Activated CD8-positive, alpha-beta memory T cell treated with anti-CD3 and anti-CD28 coated beads, Interleukin-2, amount 50 U/mL, for 4 hours (primary cell): Measurements from ENCODE around the gene SLC9A1.
A peak's percentile ranks its signal among the peaks of the same experiment; 100 is the strongest.

Source experiments
- DNase-seq: peaks from one replicate; pipeline ENCODE4 v3.0.0-alpha.2; 2020

The SLC9A1 gene

DNA sequence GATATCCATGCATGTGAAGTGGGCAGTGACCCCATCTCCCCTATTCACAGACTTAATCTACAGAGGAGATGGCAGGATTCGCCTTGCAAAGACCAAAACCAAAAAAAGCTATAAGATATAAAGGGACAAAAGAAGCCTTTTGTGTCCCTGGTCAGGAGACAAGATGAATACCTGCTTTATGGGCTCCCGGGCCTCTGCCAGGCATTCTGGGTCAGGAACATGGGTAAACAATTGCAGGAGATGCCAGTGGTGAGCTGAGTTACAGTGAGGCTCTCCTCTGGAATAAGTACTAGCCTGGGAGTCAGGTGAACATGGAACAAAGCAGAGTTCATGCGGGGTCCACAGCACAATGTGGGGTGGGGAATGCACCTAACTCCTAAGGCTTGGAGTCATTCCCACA is 4.7 kb downstream of the SLC9A1 start:
- DNase-seq: no peak

DNA sequence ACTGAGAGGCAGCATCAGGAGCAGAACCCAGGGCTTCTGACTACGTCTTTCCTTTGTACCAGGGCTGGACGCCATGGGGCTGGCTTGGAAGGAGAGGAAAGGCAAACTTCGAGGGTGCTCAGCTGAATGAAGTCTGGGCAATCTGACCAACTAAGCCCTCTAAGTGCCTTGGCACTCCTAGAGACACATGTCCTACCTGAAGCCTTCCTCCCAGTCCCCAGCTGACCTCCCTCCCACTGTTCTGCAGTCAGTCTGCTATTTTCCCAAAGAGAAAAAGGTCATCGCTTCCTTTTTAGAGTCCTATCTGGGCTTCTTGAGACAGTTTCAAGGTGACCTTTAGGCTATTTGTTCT is 5.2 kb downstream of the SLC9A1 start:
- no peak for DNase-seq

DNA sequence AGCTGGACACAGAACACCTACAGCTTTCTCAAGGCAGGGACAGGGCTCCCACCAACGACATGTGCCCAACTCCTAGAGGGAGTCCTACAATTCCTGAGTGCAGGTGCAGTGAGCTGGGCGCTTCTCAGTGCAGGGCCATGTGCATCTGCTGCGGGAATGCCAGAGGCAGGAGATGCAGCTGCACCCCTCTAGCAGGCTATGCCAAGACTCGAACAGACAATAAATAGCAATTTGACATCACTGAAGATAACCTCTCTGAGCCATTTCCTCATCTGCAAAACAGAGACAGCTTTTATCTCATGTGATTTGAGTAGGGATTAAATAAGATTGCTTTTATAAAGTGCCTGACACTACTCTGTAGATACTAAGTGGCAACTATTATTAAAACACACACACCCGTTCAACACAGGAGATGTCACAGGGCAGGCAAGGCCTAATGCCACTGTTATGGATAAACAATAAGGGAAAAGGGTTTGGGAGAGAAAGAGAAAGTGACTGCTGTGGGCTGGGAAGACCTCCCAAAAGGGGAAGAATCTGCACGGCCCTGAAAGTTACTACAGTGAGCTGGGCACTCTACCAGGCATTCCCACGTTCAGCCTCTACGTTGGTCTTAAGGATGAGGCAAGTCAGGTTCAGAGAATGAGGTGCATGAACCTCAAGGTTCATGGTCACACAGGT is 5.7 kb downstream of the SLC9A1 start:
- no peak for DNase-seq

DNA sequence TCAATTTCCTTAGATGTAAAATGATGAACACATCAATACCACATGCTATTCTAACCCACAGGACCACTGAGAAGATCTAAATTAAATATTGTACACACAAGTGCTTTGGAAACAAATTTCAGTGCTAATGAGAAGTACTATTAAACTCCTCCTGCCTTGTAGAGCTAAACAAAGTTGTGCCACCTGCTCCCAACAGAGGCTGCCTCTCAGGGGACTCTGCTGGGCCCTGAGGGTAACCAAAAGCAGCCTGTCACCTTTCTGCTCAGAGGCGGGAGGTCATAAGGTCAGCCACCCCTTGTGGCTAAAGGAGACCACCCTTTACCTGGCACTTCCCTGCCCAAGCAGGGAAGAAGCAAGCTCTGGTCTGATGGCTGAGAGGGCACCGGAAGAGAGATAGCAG is 6.3 kb downstream of the SLC9A1 start:
- no peak for DNase-seq

DNA sequence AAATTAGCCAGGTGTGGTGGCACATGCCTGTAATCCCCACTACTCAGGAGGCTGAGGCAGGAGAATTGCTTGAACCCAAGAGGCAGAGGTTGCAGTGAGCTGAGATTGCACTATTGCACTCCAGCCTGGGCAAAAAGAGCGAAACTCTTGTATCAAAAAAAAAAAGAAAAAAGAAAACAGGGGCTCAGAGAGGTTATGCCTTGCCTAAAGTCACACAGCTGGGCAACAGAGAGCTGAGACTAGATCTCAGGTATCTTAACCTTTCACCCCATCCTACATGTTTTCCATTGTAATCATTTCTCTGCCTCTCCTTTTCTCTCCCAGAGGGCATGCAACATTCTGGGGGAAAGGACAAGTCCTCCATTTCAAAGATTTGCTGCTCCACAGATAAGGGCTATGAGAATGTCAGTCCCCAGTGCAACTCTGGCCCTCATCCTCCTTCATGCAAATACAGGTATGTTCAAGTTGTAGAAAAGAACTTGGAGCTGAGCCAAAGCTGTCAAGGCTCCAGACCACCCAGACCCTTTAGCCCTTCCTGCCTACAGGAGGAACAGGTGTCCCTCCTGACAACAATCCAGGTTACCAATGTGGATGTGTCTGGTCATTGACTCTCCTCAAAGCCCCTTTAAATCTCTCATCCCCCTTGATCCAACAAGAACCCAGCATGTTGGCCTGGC is 6.9 kb downstream of the SLC9A1 start:
- DNase-seq: no peak

DNA sequence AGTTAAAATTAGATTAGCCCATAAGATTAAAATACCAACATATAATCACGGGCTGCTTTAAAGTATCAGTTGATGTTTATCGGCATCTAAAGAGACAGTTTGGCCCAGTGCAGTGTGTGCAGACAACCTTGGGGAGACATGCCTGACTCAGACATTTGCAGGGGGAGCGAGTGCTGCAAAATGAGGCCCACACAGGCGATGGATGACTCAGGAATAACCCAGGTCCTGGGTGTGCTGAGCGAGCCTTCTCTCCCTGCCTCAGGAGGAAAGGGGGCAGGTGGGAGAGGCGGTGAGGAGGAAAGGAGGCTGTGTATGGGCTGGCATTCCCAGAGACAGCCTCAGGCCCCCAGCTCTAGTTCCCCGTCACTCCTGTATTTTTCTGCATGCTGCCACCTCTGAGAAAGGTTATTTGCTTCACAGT is 9.0 kb downstream of the SLC9A1 start:
- no peak for DNase-seq

DNA sequence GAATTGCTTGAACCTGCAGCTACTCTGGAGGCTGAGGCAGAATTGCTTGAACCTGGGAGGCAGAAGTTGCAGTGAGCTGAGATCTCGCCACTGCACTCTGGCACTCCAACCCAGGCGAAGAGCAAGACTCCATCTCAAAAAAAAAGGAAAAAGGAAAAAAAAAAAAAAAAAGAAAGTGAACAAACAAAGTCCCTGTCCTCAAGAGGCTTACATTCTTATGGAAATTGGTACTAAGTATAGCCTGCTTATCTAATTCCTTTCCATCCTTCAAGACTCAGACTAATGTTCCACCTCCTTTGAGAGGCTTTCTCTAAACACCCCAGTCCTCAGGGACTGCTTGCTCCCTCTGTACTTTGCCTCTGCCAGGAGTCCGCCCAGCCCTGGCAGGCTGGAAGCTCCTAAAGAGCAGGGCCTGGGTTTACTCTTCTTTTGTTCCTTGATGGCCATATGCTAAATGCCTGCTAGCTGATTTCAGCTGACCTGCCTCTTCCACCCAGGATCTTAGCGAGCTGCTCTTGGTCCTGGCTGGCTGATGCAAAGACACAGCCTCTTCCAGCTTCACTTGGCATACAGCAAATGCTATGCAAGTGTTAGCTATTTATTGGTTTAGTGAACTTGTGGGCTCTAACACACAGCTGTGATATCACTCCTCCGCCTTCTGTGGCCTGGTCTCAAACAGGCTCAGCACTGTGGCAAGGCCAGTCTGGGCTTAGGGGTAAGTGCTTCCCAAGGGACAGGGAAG is 9.8 kb downstream of the SLC9A1 start:
- no peak for DNase-seq

DNA sequence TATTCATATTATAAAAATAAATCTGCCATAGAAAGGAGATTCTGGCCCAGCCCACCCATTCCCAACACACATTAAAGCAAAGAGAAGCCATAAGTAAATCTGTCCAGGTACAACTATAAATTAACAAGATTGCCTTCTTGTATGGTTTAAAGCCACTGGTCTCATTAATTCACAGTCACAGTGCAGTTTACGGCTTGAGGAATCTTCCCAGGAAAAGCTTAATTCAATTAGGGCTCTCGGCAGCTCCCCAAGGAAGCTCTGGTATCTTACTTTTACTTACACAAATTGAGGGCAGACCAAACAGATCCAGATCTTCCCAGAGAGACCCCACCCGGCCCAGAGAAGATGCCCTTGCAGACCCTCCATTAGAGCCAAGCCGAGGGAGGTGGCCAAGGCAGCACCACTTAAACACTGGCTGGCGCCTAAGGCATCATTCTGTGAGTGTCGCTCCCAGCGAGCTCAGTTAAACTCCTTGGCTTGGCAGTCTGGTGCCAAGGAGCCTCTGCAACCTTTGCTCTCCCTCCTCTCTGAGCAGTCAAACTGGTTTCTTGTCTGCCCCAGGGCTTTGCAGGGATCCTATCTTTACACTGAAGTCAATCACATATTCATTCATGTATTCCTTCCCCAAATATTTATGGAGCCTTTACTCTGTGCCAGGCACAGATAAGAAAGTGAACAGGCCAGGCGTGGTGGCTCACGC is 10.7 kb downstream of the SLC9A1 start:
- no peak for DNase-seq

DNA sequence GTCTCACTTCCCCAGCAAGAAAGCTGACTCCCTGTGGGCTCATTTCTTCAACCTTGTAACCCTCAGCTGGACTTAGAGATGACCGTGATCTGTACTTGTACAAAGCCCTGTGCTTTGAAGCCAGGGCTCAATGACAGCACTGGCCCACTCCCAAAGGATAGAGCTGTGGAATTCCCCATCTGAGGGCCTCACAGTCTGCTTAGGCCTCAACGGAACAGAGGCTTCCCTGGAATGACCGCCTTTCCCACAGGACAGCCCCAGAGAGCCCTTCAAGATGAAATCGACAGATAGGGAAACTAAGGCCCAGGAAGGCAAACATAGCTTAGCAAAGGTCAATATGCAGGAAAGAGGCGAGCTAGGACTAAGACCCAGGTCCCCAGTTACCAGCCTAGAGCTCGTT is 11.5 kb downstream of the SLC9A1 start:
- no peak for DNase-seq

DNA sequence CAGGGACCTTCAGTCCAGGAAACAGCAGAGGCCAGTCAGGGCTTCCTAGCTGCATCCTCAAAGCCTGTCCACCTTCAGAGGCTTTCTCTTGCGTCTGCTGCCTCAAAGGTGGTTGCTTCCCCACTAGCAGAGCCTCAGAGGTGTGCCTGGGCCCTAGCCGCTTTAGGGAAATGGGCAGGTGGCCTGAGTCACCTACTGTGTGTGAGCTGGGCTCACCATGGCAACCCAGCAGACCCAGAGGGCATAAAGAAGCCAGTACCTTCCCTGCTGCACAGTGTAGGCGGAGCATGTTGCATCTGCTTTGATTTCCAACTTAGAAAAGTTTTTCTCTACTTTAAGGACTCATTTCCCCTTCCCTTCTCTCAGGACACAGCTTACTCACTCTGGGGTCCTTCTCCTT is 12.5 kb downstream of the SLC9A1 start:
- peak; percentile 29 for DNase-seq

DNA sequence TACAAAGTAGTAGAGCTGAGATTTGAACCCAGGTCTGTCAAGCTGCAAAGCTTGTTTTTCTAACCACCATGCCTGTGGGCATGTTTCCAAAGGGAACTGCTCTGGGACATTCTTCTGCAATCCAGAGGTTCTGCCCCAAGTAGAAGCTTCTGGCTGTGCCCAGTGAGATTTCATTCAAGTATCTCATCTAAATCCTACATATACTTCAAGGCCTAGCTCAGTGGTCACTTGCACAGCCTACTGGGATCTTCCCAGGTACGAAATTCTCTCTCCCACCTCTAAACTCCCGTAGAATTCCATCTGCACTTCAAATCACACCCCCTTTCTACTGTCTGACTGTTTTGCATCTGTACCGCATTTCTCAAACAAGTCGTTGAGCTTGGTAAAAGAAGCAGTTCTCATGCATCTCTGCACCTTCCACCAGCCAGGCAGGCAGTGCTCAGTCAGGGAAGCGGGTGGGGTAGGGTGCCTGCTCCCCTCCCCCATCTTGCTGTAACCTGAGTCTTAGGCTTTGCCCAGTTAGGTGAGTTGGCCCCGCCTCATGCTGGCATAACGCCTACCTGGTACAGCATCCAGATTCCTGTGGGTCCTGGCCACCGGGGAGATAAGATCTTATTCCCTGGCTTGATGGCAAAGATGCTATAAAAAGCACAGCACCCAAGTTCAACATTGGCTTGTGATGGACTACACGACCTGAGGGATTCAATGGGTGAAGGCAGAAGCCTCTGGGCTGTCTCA is 13.5 kb downstream of the SLC9A1 start:
- no peak for DNase-seq

DNA sequence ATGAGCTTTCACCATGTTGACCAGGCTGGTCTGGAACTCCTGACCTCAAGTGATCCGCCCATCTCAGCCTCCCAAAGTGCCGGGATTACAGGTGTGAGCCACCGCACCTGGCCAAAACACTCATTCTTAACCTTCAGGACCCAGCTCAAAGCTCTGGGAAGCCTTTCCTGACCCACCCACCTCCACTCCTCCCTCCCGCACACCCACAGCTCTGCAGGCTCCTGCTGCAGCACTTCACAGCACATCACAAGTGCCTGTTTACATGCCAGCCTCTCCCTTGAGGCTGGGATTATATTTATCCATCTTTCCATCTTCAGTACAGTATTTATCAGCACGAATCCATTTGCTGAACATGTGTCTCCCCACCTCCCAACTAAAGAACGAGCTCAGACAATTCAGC is 14.9 kb downstream of the SLC9A1 start:
- DNase-seq: no peak

DNA sequence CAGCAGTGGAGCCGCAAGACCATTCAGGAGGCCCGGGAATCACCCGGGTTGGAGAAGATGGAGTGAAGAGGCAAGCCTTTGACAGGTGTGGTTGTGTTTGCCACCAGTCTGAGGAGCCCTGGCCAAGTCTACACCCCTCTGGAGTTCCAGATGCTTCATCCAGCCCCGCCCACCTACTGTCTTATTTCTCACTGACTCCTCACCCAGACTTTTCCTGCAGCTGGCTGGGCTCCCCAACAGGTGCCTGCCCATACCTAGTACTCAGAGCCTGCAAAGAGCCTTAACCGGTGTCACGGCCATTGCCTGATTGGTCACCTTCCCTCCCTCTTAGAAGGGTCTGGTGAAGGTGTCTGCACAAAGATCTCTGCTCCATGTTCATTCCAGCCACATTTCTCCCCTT is 16.0 kb downstream of the SLC9A1 start:
- DNase-seq: no peak

DNA sequence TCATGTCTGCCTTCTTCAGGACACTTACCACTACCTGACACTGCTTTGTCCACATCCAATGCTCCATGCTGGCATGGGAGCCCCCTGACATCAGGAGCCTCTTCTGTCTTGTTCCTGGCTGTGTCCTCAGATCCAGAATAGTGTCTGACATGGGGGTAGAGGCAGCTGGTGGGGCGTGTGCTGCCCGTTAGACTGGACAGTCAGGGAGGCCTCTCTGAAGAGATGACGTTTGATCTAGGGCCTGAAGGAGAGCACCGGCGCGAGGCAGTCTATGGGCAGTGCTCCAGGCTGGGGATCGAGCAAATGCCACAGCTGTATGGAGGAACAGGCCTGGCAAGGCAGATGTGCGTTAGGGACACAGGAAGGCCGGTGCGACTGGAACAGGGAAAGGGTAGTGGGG is 16.6 kb downstream of the SLC9A1 start:
- DNase-seq: no peak

DNA sequence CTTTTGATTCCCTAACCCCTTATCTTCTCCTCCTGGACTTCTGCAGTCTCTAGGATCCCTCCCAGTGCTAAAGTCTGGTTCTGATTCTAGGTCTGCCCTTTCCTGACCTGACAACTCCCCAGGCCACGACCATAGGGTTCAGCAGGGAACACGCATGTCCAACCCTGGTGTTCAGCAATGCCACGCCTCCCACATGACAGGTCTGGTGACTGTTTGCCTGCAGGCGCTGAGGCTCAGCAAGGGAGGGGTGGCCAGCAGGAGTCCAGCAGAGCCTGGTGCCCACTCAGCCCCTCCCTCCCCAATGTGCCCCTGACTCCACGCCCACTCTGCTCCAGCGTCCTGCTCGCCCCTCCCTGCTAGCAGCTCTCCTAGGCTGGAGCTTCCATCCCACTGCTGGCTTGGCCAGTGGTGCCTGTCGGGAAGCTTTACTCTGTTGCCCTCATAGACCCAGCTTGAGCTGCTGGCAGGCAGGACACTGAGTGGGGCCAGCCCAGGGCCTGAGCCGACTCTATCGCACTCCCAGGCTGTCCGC is 17.3 kb downstream of the SLC9A1 start:
- DNase-seq: no peak

DNA sequence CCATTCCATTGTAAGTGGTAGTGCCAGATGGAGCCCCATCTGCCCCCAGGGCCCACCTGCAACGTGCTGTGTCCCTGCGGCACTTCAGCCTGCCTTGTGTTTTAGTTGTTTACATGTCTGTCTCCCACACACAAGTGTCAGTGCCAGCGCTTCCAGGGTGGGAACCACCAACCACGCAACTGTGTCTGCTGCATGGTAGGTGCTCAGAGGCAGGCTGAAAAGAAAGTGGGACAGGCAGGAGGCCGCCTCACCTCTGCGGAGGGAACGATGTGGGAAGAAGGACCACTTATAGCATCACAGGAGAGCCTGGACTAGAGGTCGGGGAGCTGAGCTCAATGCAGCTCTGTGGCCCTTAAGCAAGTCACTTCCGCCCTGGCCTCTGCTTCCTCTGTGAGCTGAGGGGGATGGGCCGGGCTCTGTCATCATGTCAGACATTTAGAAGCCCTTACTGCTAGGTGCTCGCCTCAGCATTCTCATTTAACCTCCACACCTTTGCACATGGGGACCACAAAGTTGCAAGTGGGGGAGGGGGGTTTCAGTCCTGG is 17.9 kb downstream of the SLC9A1 start:
- DNase-seq: peak; percentile 73

DNA sequence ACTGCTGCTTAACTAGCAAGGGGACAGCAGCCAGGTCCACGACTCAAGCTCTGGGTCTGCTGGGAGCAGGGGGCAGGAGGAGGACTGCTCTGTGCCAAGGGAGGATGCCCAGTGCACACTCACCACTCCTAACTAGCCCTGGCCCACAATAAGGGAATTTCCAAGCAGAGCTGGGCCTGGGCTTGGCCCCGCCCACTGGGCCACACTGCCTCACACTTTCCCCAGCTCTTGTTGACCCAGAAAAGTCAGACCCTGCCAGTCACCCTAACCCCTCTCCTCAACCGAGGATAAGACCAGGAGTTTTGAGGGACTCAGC is 18.7 kb downstream of the SLC9A1 start:
- no peak for DNase-seq

DNA sequence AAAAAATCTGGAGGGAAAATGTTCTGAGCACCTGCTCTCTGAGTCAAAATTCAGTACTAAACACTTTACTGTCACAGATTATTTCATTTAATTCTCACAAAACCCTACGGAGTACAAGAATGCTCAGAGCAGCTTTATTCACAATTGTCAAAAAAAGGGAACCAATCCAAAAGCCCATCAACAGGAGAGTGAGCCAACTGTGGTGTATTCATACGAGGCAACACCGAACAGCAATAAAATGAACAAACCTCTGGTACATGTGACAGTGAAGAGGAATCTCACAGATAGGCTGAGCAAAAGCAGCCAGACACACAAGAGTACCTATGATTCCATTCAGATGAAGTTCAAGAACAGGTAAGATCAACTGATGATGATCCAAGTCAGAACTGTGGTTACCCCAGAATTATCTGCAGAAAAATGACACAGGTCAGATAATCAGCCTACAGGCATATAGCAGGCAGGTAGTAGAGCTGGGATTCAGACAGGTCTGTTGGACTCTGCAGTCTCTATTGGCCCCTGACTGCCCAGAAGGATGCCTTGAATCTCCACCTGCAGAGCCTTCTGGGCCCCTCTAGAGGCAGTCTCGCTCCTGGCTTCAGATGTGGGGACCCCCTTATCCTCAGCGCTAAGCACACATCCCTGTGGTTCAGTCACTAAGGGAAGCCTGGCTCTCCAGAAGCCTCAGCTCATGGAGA is 19.2 kb downstream of the SLC9A1 start:
- DNase-seq: no peak

DNA sequence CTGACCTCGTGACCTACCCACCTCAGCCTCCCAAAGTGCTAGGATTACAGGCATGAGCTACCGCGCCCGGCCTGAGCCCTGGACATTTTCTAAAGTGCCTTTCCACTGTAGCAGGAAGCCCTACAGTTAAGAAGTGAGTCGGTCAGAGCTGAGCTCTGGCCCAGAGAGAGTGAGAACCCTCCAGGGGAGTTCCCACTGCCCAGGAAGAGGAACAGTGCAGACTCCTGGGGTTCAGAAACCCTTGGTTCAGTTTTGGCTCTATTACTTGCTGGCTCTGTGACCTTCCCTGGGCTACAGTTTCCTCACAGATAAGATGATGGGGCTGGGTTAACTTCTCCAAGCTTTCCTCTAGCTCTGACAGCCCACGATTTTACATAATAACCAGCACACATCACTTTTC is 20.9 kb downstream of the SLC9A1 start:
- no peak for DNase-seq

DNA sequence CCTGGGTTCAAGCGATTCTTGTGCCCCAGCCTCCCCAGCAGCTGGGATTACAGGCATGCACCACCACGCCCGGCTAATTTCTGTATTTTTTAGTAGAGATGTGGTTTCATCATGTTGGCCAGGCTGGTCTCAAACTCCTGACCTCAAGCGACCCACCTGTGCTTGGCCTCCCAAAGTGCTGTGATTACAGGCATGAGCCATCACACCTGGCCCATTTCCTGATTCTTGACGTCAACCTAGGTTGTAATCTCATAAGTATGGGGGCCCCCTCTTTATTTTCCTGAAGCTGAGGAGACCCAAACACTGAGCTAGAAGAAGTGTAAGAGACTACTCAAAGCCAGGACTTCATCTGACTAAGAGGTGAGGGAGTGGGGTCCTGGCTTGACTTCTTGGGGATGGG is 21.8 kb downstream of the SLC9A1 start:
- DNase-seq: no peak

DNA sequence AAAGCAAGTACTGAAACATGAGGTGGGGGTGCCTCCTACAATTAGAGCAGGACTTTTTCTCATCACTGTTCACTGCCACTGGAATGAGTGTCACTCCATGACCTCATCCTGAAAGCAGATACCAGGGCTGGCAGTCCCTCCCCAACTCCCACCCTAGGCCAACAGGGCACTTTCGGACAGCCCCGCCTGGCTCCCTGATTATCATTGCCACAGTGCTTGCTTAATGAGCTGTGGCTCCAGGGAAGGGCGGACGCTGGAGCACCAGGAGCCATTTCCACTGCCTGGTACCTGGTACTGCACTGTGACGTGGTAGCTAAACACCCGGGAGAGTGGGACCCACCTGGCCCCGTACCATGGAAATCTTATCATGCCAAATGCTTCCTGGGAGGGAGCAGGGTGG is 22.3 kb downstream of the SLC9A1 start:
- no peak for DNase-seq

DNA sequence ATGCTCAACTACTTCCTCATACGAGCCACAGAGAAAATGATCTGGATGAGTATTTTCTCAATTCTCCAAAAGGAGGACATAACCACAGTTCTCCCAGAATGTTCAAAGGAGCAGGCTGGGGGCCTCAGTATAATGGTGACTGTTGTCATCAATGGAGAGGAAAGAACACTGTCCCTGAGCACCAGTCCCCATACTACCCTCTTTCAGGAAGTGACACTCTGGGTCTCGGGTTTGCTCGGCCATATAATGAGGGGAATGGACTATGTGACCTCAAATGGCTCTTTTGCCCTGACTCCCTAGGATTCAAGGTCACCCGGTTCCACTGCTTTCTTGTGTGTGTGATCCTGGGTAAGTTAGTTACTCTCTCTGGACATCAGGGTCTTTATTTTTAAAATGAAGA is 22.8 kb downstream of the SLC9A1 start:
- no peak for DNase-seq
